ENCODE measurements around the gene CLMP. TPM values are rescaled to one million over a fixed set of nuclear protein-coding genes. Genes with fewer than 3 reads are reported as not detected.

CLMP gene
- total and polyA plus RNA-seq, 2 donors (not counting 3 experiments of a cell fraction or from before 2014, with no cell fraction given): 0.03 to 0.18 TPM

- no peaks in the 10 kb centered on the region for H3K27me3 ChIP-seq (ENCODE audit: control insufficient read depth in 2 of 2, insufficient read depth in 2 of 2, low read length in 2 of 2)
- dilution Hi-C loops (cut with MboI; ENCODE audit: extremely low pct_ligation_motif_present, low sequenced_read_pairs): no loop called here
- H4K20me1 ChIP-seq (replicated peaks; ENCODE audit: control insufficient read depth, extremely low read depth, insufficient read depth, low read length): peaks cover 2% of the 10 kb centered on the region
- POLR2A ChIA-PET: interaction anchor here (0.6 to 1.6 kb wide), 16 partner anchors 9 to 897 kb away, joined by 3 to 14 read pairs (median 4); partner anchors contain the start of gene UBASH3B
- peak overlapping the region; percentile 66 to 95 (median 91) for H3K4me3 ChIP-seq (replicated peaks in 1 of 3; ENCODE audit: insufficient read depth in 1 of 3, low read depth in 1 of 3, low read length in 3 of 3)
- intact Hi-C loops (cut with micrococcal nuclease): loop anchor here (1.0 to 10.0 kb wide), 10 partner anchors 21 to 1835 kb away; partner anchors contain the start of genes GRAMD1B, JHY, ROBO4 and UBASH3B
- no peaks in the 10 kb centered on the region for H3K9me1 ChIP-seq (replicated peaks; ENCODE audit: control insufficient read depth, extremely low read depth, insufficient read depth, low read length)
- peaks cover 29% of the 10 kb centered on the region for H3K4me1 ChIP-seq (ENCODE audit: control insufficient read depth, extremely low read depth, insufficient read depth, low read length)
- FAIRE-seq (peak; percentile 82), DNase-seq (ENCODE audit: low read depth, low spot score) (peak; percentile 100)
- H3K9me3 ChIP-seq (replicated peaks; ENCODE audit: control insufficient read depth, insufficient read depth, low read length): no peaks in the 10 kb centered on the region
- no peak overlapping the region for H2AFZ ChIP-seq (ENCODE audit: low read depth, low read length)
- H3K27ac ChIP-seq (ENCODE audit: insufficient read depth, low read depth, low read length): peak overlapping the region; percentile 96
- H3K79me2 ChIP-seq (ENCODE audit: control insufficient read depth, insufficient read depth, low read length): peaks cover 54% of the 10 kb centered on the region
- CTCF ChIA-PET: interaction anchor here (0.6 to 1.8 kb wide), 7 partner anchors 8 to 200 kb away, joined by 3 to 7 read pairs (median 5); no protein-coding TSS in a partner anchor
- H3K36me3 ChIP-seq (ENCODE audit: control insufficient read depth in 2 of 2, extremely low read depth in 1 of 2, insufficient read depth in 2 of 2, low read length in 2 of 2): peaks cover 26 to 28% of the 10 kb centered on the region in 2 experiments
- H3K9ac ChIP-seq (replicated peaks; ENCODE audit: extremely low read depth, insufficient read depth, low read length): peak overlapping the region; percentile 96
- BruUV-seq (replicated peaks): no TSS peak
- peak overlapping the region; percentile 92 for H3K4me2 ChIP-seq (ENCODE audit: insufficient read depth, low read length)
- TF ChIP-seq CTCF (IDR thresholded peaks at IDR 0.05; ENCODE audit: extremely low read depth in 1 of 2, insufficient read depth in 1 of 2, low read depth in 1 of 2, low read length in 2 of 2): no peak
- TF ChIP-seq POLR2AphosphoS5 (IDR thresholded peaks at IDR 0.05; ENCODE audit: insufficient read depth, low read depth, low read length): peak; percentile 28
- peak; percentile 5 for TF ChIP-seq FOS (IDR thresholded peaks at IDR 0.05; ENCODE audit: borderline replicate concordance, insufficient read depth, low read length)
Observed at GRCh38 chr11:123062158-123062891, 132.7 kb downstream of the CLMP start.
